Posterior cingulate gyrus (tissue), 11 donors: ENCODE results near the gene SLC35G2.
"Not testable (repeated sequence)": the region's sequence is repeated elsewhere in the genome, so short reads cannot be mapped to it uniquely, and the experiment has no call there.

Source experiments
- DNase-seq, 10 donors: peaks; one replicate each; pipeline versions ENCODE4 v3.0.0 to v3.0.0-alpha.2; 2020 to 2021; ENCODE audit warnings: mixed read lengths in 3 of 10
- intact Hi-C: fragments of 100-400 bp; cut with DNase I; formaldehyde crosslinking; loops from one replicate; pipeline ENCODE4 v1.15.1; 2023

Gene SLC35G2

DNA sequence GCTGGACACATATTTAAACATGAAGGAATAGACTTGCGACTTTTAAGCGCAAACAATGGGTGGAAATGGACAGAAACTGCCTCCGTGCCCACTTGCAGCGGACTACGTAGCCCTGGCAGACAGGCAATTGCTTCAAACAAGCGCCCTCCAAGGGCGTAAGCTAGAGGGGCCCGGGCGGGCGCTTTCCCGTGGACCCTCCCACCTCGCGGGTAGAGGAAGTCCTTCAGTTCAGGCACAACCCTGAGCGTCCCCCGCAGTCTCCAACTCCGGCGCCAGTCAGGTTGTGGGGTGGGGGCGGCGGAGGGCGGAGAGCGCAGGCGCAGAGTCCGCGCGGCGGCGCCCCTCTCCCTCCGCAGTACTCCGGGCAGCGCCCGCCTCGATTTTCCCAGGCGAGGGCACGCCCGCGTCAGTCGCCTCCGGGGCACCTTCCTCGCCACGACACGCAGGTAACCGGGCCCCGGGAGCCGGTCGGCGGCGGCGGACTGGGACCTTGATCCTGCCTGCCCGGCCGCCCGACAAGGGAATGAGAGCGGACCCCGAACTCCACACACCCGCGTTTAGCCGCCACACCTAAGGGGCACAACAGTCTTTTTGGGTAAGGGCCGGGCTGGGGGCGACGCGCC is at the start of gene SLC35G2:
TSS of gene SLC35G2 (plus strand) at position 358 of the 623 bp plus-strand sequence. CDS start 35,335 bp downstream, outside the sequence.
- intact Hi-C loops: loop anchor here (2.0 to 5.0 kb wide), 2 partner anchors 43 to 66 kb away; partner anchors contain the start of genes NCK1 and STAG1
- DNase-seq: peak; percentile 38 to 95 (median 66)

GRCh38 chr3:136772709-136773108 is 46.2 kb upstream of the SLC35G2 start:
- intact Hi-C loops: no loop called here
- no peak for DNase-seq

GRCh38 chr3:136778865-136779264 is 40.1 kb upstream of the SLC35G2 start:
- intact Hi-C loops: no loop called here

DNA sequence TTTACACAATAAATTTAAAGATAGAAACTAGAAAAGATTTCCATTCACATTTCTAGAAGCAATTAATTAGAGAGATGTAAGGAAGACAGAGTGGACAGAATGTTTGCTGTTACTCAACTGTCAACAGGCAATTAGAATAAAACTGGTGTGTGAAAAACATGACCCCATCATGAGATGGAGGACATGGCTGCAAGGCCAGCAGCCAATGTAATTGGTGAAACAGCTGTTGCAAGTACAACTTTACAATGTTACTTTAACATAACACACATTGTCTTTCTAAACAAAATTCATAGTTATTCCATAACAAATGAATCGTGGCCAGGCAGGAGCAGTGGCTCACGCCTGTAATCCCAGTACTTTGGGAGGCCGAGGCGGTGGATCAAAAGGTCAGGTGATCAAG is 38.2 kb upstream of the SLC35G2 start:
- no peak for DNase-seq
- intact Hi-C loops: no loop called here

More at GRCh38 chr3:136778865-136779264, 40.1 kb upstream of the SLC35G2 start:
- DNase-seq: no peak

GRCh38 chr3:136783708-136784191 is 35.2 kb upstream of the SLC35G2 start:
- intact Hi-C loops: no loop called here
- DNase-seq: no peak

GRCh38 chr3:136787349-136787748 is 31.6 kb upstream of the SLC35G2 start:
- intact Hi-C loops: no loop called here
- DNase-seq: peak in 1 of 10 donors; percentile 9

DNA sequence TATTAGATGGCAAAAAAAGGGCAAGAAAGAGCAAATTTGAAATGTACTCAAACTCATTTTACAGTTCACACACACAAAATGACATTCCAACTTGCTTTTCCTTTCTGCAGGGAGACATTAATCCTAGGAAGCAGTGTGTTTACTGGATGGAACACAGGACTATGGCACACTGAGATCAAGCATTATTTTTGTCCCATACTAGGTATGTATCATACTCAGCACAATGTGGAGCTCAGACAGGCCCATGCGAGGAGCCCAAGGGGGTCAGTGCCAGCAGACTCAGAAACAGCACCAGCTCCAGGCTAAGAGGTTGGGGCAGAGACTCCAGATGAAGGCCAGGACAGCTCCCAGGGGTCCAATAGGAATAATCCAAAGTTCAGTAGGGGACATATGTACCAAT is 30.8 kb upstream of the SLC35G2 start:
- intact Hi-C loops: no loop called here
- no peak for DNase-seq

GRCh38 chr3:136789976-136790375 is 28.9 kb upstream of the SLC35G2 start:
- DNase-seq: no peak
- intact Hi-C loops: no loop called here

GRCh38 chr3:136790786-136791185 is 28.1 kb upstream of the SLC35G2 start:
- DNase-seq: no peak
- intact Hi-C loops: no loop called here

DNA sequence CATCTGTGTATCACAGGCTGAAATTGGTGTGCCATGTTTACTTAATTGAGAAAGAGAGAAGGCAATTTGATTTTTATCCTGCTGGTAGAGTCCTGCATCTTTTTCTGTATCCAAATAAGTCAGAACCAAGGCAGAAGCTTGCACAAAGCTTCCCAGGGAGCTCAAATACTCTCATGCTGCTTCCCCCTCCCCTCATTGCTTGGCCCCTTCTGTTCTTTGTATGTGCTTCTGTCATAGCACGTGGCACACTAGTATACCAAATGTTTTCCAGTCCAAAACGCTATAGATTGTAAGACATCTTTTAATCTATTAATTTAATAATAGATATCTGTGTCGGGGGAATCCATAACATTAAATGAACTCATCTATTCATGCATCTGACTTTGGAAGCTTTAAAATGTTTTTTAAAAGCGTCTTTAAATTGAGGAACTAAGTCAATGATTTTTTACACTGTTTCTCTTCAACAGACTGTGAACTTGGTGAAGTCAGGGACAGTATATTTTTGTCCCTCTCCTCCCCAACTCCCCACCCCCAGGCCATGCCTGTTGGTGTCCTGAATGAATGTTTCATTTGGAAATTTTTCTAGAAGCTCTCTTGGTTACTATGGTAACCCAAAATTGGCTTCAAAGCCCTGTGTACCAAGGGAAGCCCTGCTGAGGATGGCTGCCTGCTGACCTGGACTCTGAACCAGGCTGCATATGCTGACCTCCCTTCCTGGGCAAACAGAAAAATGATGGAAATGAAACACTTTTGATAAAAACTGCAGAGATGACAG is 26.2 kb upstream of the SLC35G2 start:
- peak in 4 of 10 donors; percentile 6 to 37 (median 11) for DNase-seq

GRCh38 chr3:136801146-136801545 is 17.8 kb upstream of the SLC35G2 start:
- intact Hi-C loops, DNase-seq: not testable (repeated sequence)

More for the DNA sequence above, 26.2 kb upstream of the SLC35G2 start:
- intact Hi-C loops: no loop called here

GRCh38 chr3:136802481-136802996 is 16.4 kb upstream of the SLC35G2 start:
- no peak for DNase-seq
- intact Hi-C loops: no loop called here

DNA sequence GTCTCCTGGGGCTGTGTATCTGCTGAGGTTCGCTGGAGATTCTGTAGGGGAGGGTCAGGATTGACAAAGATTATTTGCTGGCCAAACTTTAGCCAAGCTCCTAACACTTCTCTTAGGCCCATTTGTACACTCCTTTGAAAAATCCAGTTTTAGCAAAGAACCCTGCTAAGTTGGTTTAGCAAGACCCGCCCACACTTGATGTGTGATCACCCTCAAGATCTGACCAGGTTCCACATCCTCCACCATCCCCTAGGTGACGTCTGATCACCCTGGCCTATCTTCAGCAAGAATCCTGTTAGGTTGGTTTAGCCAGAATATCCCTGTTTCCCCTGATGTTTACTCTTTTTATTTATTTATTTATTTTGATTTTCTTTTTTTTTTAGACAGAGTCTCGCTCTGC is 14.8 kb upstream of the SLC35G2 start:
- intact Hi-C loops: no loop called here
- no peak for DNase-seq

DNA sequence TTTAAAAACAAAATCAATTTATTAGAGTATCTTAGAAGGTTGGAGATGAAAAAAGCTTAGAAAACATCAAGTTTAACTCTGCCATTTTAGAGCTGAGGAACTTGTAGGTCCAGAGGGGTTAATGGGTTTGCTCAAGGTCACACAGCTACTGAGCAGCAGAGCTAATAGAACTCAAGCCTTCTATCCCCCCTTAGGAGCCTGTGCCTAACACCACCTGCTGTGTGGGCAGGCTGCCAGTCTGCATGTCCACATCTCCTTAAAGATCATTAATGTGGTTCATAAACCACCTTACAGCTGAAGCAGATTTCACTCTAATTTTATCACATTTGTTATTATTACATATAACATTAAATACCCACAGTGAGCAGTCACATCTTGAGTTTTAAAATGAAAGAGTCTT is 14.1 kb upstream of the SLC35G2 start:
- intact Hi-C loops: no loop called here
- no peak for DNase-seq

- intact Hi-C loops: no loop called here
- no peak for DNase-seq
Observed at GRCh38 chr3:136805795-136806194, 13.1 kb upstream of the SLC35G2 start.

DNA sequence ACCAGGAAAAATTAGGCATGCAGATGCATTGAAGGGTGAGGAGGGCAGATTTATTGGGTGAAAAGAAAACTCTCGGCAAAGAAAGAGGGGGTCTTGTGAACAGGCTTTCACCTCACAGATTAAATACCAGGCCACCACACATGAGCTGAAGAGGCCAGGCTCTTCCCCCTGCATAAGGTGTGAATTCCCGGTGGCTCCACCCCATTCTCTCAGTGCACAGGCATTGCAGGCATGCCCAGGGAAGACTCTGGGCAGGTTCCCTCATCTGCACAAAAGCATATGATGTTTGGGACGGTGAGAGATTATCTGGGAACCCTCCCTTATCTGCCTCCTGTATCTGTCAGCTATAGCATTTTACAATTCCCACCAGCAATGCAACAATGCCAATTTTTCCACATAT is 7.2 kb upstream of the SLC35G2 start:
- intact Hi-C loops: no loop called here
- DNase-seq: no peak

DNA sequence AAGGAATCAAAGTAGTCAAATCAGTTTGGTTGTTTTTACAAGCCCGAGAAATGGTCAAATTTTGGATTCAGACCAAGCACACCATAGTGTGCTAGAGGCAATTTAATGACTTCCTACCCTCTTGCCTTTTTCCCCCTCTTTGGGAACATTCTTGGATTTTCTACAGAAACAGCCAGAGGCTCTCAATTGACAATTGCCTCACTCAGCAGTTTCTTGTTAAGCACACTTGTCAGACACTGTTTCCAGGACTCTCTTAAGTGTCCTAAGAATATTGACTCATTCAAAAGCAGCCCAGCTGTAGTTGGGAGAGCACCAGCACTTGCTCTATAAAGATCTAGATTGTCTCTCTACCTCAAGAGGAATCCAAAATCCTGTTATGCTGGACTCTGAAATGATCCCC is 1.5 kb upstream of the SLC35G2 start:
- intact Hi-C loops: loop anchor here (5.0 kb wide), 1 partner anchor 45 kb away; the partner anchor contains the start of gene NCK1
- DNase-seq: no peak

GRCh38 chr3:136818191-136818768 is 646 bp upstream of the SLC35G2 start:
- DNase-seq: peak in 3 of 10 donors; percentile 6 to 22 (median 9)
- intact Hi-C loops: loop anchor here (2.0 to 5.0 kb wide), 2 partner anchors 44 to 65 kb away; partner anchors contain the start of genes NCK1 and STAG1

DNA sequence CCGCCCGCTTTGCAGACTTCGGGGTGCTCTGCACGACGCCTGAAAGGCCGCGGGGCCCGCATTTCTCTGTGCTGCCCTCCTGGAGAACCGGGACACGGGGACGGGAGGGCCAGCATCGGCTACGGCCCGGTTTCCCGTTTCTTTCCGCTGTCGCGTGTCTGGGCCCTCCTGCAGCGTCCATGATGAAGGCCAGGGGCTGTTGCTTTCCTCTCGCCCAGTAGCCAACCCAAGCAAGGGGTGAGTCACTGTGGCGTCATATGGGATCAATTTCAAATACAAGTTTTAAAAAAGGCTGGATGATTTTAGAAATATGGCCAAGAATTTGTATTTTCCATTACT is 435 bp downstream of the SLC35G2 start:
- intact Hi-C loops: loop anchor here (2.0 to 5.0 kb wide), 2 partner anchors 43 to 67 kb away; partner anchors contain the start of genes NCK1 and STAG1
- DNase-seq: peak in 8 of 10 donors; percentile 19 to 84 (median 36)

GRCh38 chr3:136819731-136820679 is 1.1 kb downstream of the SLC35G2 start:
- intact Hi-C loops: loop anchor here (2.0 to 5.0 kb wide), 2 partner anchors 42 to 67 kb away; partner anchors contain the start of genes NCK1 and STAG1
- DNase-seq: peak; percentile 15 to 89 (median 32)
